ENCODE data around the gene NXT2. TPM values are rescaled to one million over a fixed set of nuclear protein-coding genes. Genes with fewer than 3 reads are reported as not detected.

NXT2 gene
- total RNA-seq, 1 experiment from 2014 or later, result 20.3 TPM

DNA sequence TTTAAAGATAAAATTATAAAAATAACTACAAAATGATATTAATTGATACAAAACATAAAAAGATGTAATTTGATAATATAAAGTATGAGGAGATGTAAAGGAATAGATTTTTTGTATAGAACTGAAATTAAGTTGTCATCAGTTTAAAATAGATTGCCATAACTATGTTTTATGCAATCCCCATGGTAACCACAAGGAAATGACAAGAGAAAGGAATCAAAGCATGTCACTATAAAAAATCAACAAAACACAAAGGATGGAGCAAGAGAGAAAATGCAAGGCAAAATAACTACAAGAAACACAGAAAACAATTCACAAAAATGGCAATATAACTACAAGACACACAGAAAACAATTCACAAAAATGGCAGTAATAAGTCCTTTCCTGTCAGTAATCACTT, 27.7 kb upstream of the NXT2 start:
- no peaks in the 10 kb centered on the region for H3K9me3 ChIP-seq (ENCODE audit: control insufficient read depth, low read depth, low read length)
- no peak overlapping the region for H3K14ac ChIP-seq (ENCODE audit: insufficient read depth, low read length)

More for the DNA sequence above, 27.7 kb upstream of the NXT2 start:
- H3K4me3 Mint-ChIP-seq, result no peak overlapping the region
- H3K4me1 Mint-ChIP-seq, result no peaks in the 10 kb centered on the region
- Histone ChIP-seq H3K23me2 (ENCODE audit: insufficient read length, low read depth, low read length, poor library complexity, severe bottlenecking) (no peaks in the 10 kb centered on the region), H3K4me2 (ENCODE audit: insufficient read depth, insufficient read length, low read length) (no peak overlapping the region), H3T11ph (ENCODE audit: low read length) (no peak overlapping the region), H4K91ac (ENCODE audit: insufficient read length, low read depth, low read length) (no peak overlapping the region), H2BK20ac (ENCODE audit: low read depth, low read length, poor library complexity, severe bottlenecking) (no peak overlapping the region), H3K23ac (ENCODE audit: insufficient read length, low read depth, low read length) (no peak overlapping the region), H3K27ac (ENCODE audit: insufficient read length, low read depth, low read length) (no peak overlapping the region), H2BK15ac (ENCODE audit: low read depth, low read length) (no peak overlapping the region), H2AFZ (ENCODE audit: low read length) (no peak overlapping the region), H3K27me3 (ENCODE audit: insufficient read depth, low read length) (no peaks in the 10 kb centered on the region), H3K79me1 (ENCODE audit: insufficient read depth, low read depth, low read length, poor library complexity, severe bottlenecking) (no peaks in the 10 kb centered on the region), H3K4me1 (ENCODE audit: insufficient read depth, low read length) (no peaks in the 10 kb centered on the region), H3K9ac (ENCODE audit: extremely low read depth, insufficient read length, low read length) (no peak overlapping the region), H4K20me1 (ENCODE audit: control insufficient read depth, insufficient read depth, insufficient read length) (no peaks in the 10 kb centered on the region), H2BK5ac (ENCODE audit: insufficient read length, low read length) (no peak overlapping the region), H3K18ac (ENCODE audit: insufficient read length, low read depth, low read length) (no peak overlapping the region), H3K79me2 (ENCODE audit: insufficient read depth, low read length) (no peaks in the 10 kb centered on the region), H2BK12ac (ENCODE audit: insufficient read length, low read depth, low read length) (no peak overlapping the region), H3K56ac (ENCODE audit: insufficient read length, low read depth, low read length) (no peak overlapping the region), H4K8ac (replicated peaks; ENCODE audit: insufficient read length, low read depth, low read length) (no peak overlapping the region), H2BK120ac (ENCODE audit: low read depth, low read length, poor library complexity, severe bottlenecking) (no peak overlapping the region), H3K4ac (ENCODE audit: low read depth, low read length) (no peak overlapping the region), H2AK5ac (ENCODE audit: insufficient read length, low read length) (no peak overlapping the region), H4K5ac (ENCODE audit: insufficient read length, low read depth, low read length) (no peak overlapping the region)
- H3K9me3 Mint-ChIP-seq, result no peaks in the 10 kb centered on the region
- no peak overlapping the region for H3K27ac Mint-ChIP-seq
- peaks cover 19% of the 10 kb centered on the region for H3K27me3 Mint-ChIP-seq (ENCODE audit: low read depth)
- TF ChIP-seq CTCF (conservative IDR thresholded peaks at IDR 0.05), result no peak; the same call in 2 of the 3 replicates
- DNase-seq, result no peak
- H3K36me3 Mint-ChIP-seq (ENCODE audit: insufficient read depth in 1 of 3, low read depth in 3 of 3), result no peaks in the 10 kb centered on the region

Measured in H9 (cell line).